IMR-90 (cell line): ENCODE results near the gene RGS16. TPM values are rescaled to one million over a fixed set of nuclear protein-coding genes. Genes with fewer than 3 reads are reported as not detected.

ENCODE experiments used
- ATAC-seq: fragments of 200-7000 bp; cut with Tn5 transposase; 2 replicates; pipeline ENCODE4 v1.9.1; 2020; ENCODE audit warnings: low read depth, mild to moderate bottlenecking, moderate library complexity
- BruUV-seq: library from RNA; stranded (reverse); fragments of 400-500 nt; replicated peaks from 2 replicates; lab custom pipeline; 2021; lab: Mats Ljungman, UMichigan
- CTCF ChIA-PET: fragments of 300-600 bp; formaldehyde crosslinking; extraction: SDS; loops from one replicate; lab custom pipeline; 2021; ENCODE audit warnings: antibody characterized with exemption; lab: Yijun Ruan, JAX
- POLR2A ChIA-PET: fragments of 300-600 bp; sonication (Branson Sonifier 250); formaldehyde crosslinking; loops from one replicate; lab custom pipeline; 2022; ENCODE audit warnings: antibody characterized with exemption; ENCODE audit not compliant: unreplicated experiment; lab: Charles Lee
- DNase-seq: peaks from one replicate; pipeline ENCODE4 v3.0.0; 2013
- H2AFZ ChIP-seq: replicated peaks from 2 replicates; pipeline ENCODE3; 2013; ENCODE audit warnings: low read length, mild to moderate bottlenecking; ENCODE audit not compliant: poor library complexity
- H2AK5ac ChIP-seq: 2 replicates; pipeline ENCODE4 v1.6.1; 2013; ENCODE audit warnings: low read depth, low read length, inconsistent platforms
- H2AK9ac ChIP-seq: replicated peaks from 2 replicates; pipeline ENCODE3; 2013; ENCODE audit warnings: mild to moderate bottlenecking, low read depth, low read length, moderate library complexity; ENCODE audit not compliant: poor library complexity
- H2BK120ac ChIP-seq: 2 replicates; pipeline ENCODE4 v1.6.1; 2013; ENCODE audit warnings: low read depth, low read length, inconsistent platforms
- H2BK15ac ChIP-seq: 3 replicates; pipeline ENCODE4 v1.6.1; 2013; ENCODE audit warnings: low read depth, low read length, inconsistent platforms
- H2BK20ac ChIP-seq: 2 replicates; pipeline ENCODE4 v1.6.1; 2013; ENCODE audit warnings: low read depth, mild to moderate bottlenecking, inconsistent platforms, low read length, moderate library complexity
- H2BK5ac ChIP-seq: 2 replicates; pipeline ENCODE4 v1.6.1; 2013; ENCODE audit warnings: mild to moderate bottlenecking, low read depth, low read length, inconsistent platforms; ENCODE audit not compliant: poor library complexity, severe bottlenecking
- H3K14ac ChIP-seq: replicated peaks from 2 replicates; pipeline ENCODE4 v1.6.1; 2013; ENCODE audit warnings: low read depth, low read length, inconsistent platforms
- H3K18ac ChIP-seq: 2 replicates; pipeline ENCODE4 v1.6.1; 2013; ENCODE audit warnings: low read depth, low read length, control low read depth
- H3K23ac ChIP-seq: 2 replicates; pipeline ENCODE4 v1.6.1; 2013; ENCODE audit warnings: low read depth, low read length, inconsistent platforms
- H3K27ac ChIP-seq: 2 replicates; pipeline ENCODE4 v1.5.1; 2013; ENCODE audit warnings: mild to moderate bottlenecking, control low read depth, low read length; ENCODE audit not compliant: insufficient read depth
- H3K27me3 ChIP-seq: 2 replicates; pipeline ENCODE4 v1.6.1; 2013; ENCODE audit warnings: low read length; ENCODE audit not compliant: control insufficient read depth, insufficient read depth
- H3K36me3 ChIP-seq: 2 replicates; pipeline ENCODE4 v1.6.1; 2013; ENCODE audit warnings: low read length, mixed read lengths; ENCODE audit not compliant: control insufficient read depth, insufficient read depth
- H3K4ac ChIP-seq: 2 replicates; pipeline ENCODE4 v1.6.1; 2013; ENCODE audit warnings: low read depth, low read length, inconsistent platforms
- H3K4me1 ChIP-seq: 2 replicates; pipeline ENCODE4 v1.6.1; 2013; ENCODE audit warnings: low read length, mixed read lengths; ENCODE audit not compliant: control insufficient read depth, insufficient read depth
- H3K4me2 ChIP-seq: 2 replicates; pipeline ENCODE4 v1.6.1; 2013; ENCODE audit warnings: low read depth, mild to moderate bottlenecking, control low read depth, low read length, moderate library complexity
- H3K4me3 ChIP-seq: 2 replicates; pipeline ENCODE4 v1.5.1; 2013; ENCODE audit warnings: low read depth, mild to moderate bottlenecking, control low read depth, low read length, moderate library complexity; ENCODE audit not compliant: insufficient read depth
- H3K56ac ChIP-seq: 2 replicates; pipeline ENCODE4 v1.6.1; 2013; ENCODE audit warnings: low read length, inconsistent platforms; ENCODE audit not compliant: insufficient read depth; ENCODE audit errors: extremely low read depth
- H3K79me1 ChIP-seq, 2 experiments: 2 replicates each; pipeline ENCODE4 v1.6.1; 2013; ENCODE audit warnings: low read length in 2 of 2, inconsistent platforms in 1 of 2, low read depth in 1 of 2
- H3K9ac ChIP-seq: 2 replicates; pipeline ENCODE4 v1.6.1; 2013; ENCODE audit warnings: low read depth, low read length, control low read depth
- H3K9me1 ChIP-seq: 2 replicates; pipeline ENCODE4 v1.6.1; 2013; ENCODE audit warnings: low read length, inconsistent platforms; ENCODE audit not compliant: insufficient read depth
- H3K9me3 ChIP-seq: 2 replicates; pipeline ENCODE4 v1.6.1; 2013; ENCODE audit warnings: low read length; ENCODE audit not compliant: control insufficient read depth, insufficient read depth
- H4K20me1 ChIP-seq: 2 replicates; pipeline ENCODE4 v1.6.1; 2013; ENCODE audit warnings: low read length, inconsistent platforms; ENCODE audit not compliant: insufficient read depth
- H4K5ac ChIP-seq: 2 replicates; pipeline ENCODE4 v1.6.1; 2013; ENCODE audit warnings: mild to moderate bottlenecking, low read depth, low read length, control low read depth
- H4K8ac ChIP-seq, 2 experiments: 2 replicates each; pipeline ENCODE4 v1.6.1; 2013; ENCODE audit warnings: low read depth in 2 of 2, low read length in 2 of 2, control low read depth in 1 of 2, inconsistent platforms in 1 of 2
- H4K91ac ChIP-seq: 2 replicates; pipeline ENCODE4 v1.6.1; 2013; ENCODE audit warnings: low read depth, low read length, inconsistent platforms; ENCODE audit not compliant: insufficient read depth
- BHLHE40 ChIP-seq: fragments of 150-350 bp; IDR thresholded peaks from 2 replicates; pipeline ENCODE4 v1.6.1; 2016; ENCODE audit warnings: mild to moderate bottlenecking, low read depth, low read length
- CEBPB ChIP-seq: IDR thresholded peaks from 2 replicates; pipeline ENCODE4 v1.6.1; 2012; ENCODE audit warnings: low read depth, low read length, improper control_type of control experiment
- CHD1 ChIP-seq: IDR thresholded peaks from 2 replicates; pipeline ENCODE4 v1.6.1; 2012; ENCODE audit warnings: low read depth, low read length, improper control_type of control experiment
- FOS ChIP-seq: fragments of 150-350 bp; IDR thresholded peaks from 2 replicates; pipeline ENCODE4 v1.6.1; 2016; ENCODE audit warnings: low read depth, low read length
- MAFK ChIP-seq: IDR thresholded peaks from 2 replicates; pipeline ENCODE4 v1.6.1; 2012; ENCODE audit warnings: low read depth, low read length, improper control_type of control experiment
- MAZ ChIP-seq: IDR thresholded peaks from 2 replicates; pipeline ENCODE4 v1.6.1; 2012; ENCODE audit warnings: low read depth, mild to moderate bottlenecking, low read length, improper control_type of control experiment, moderate library complexity, borderline replicate concordance
- MXI1 ChIP-seq: IDR thresholded peaks from 2 replicates; pipeline ENCODE4 v1.6.1; 2012; ENCODE audit warnings: low read depth, mild to moderate bottlenecking, low read length, moderate library complexity, borderline replicate concordance
- NFE2L2 ChIP-seq: fragments of 150-350 bp; IDR thresholded peaks from 2 replicates; pipeline ENCODE4 v1.6.1; 2016; ENCODE audit warnings: low read depth, mild to moderate bottlenecking, low read length
- POLR2A ChIP-seq: IDR thresholded peaks from 2 replicates; pipeline ENCODE4 v1.6.1; 2012; ENCODE audit warnings: mild to moderate bottlenecking, low read depth, low read length
- RAD21 ChIP-seq: IDR thresholded peaks from 2 replicates; pipeline ENCODE4 v1.6.1; 2012; ENCODE audit warnings: low read length, improper control_type of control experiment
- RCOR1 ChIP-seq: IDR thresholded peaks from 2 replicates; pipeline ENCODE4 v1.6.1; 2012; ENCODE audit warnings: mild to moderate bottlenecking, low read length, improper control_type of control experiment; ENCODE audit not compliant: insufficient replicate concordance
- RFX5 ChIP-seq: IDR thresholded peaks from 2 replicates; pipeline ENCODE4 v1.8.0; 2012; ENCODE audit warnings: low read depth, mild to moderate bottlenecking, low read length, moderate library complexity
- SMC3 ChIP-seq: fragments of 150-350 bp; IDR thresholded peaks from 2 replicates; pipeline ENCODE4 v1.6.1; 2016; ENCODE audit warnings: low read depth, mild to moderate bottlenecking, antibody characterized with exemption, low read length, moderate library complexity
- WGBS, 2 experiments: methylation state at CpG; one replicate each; pipeline versions ENCODE4 v1.1.5 to v1.1.7; 2013; ENCODE audit warnings: missing lambda C conversion rate in 2 of 2; ENCODE audit not compliant: insufficient read length in 1 of 2; ENCODE audit errors: extremely low coverage in 2 of 2; 5-methylcytosine and 5-hydroxymethylcytosine counted together
- dilution Hi-C: fragments of 300-500 bp; cut with HindIII; formaldehyde crosslinking; loops from one replicate; pipeline ENCODE4 v1.14.3; 2018; ENCODE audit warnings: low sequenced_read_pairs; ENCODE audit not compliant: unreplicated experiment
- in situ Hi-C: fragments of 300-500 bp; cut with MboI; formaldehyde crosslinking; loops from 3 replicates; pipeline ENCODE4 v1.14.3; 2019; ENCODE audit warnings: low sequenced_read_pairs, inconsistent platforms, mixed read lengths
- intact Hi-C: fragments of 100-400 bp; cut with micrococcal nuclease; formaldehyde crosslinking; loops from 2 replicates; pipeline ENCODE4 v1.10.0; 2022
- polyA plus RNA-seq, 3 experiments: library from polyadenylated mRNA; depleted of rRNA; stranded (reverse); fragments of >200 nt; gene quantifications; 2 replicates each; pipeline ENCODE4 v1.2.3, GENCODE V29; 2012; ENCODE audit warnings: low replicate concordance in 1 of 3
- total RNA-seq: library from RNA; depleted of rRNA; stranded (reverse); fragments of >200 nt; gene quantifications from 2 replicates; pipeline ENCODE4 v1.2.3, GENCODE V29; 2012
- TF ChIP-seq, protein P1 (sequence below): fragments of 150-350 bp; IDR thresholded peaks from 2 replicates; pipeline ENCODE4 v1.6.1; 2016; ENCODE audit warnings: low read depth, mild to moderate bottlenecking, low read length, moderate library complexity, borderline replicate concordance
- TF ChIP-seq, protein P2 (sequence below): fragments of 150-350 bp; IDR thresholded peaks from 2 replicates; pipeline ENCODE4 v1.6.1; 2017; ENCODE audit warnings: mild to moderate bottlenecking, antibody characterized with exemption, low read length, low read depth
- TF ChIP-seq, protein P3 (sequence below): conservative IDR thresholded peaks from 2 replicates; pipeline ENCODE4 v1.5.1; 2012; ENCODE audit warnings: mild to moderate bottlenecking, low read depth, low read length, improper control_type of control experiment

Gene RGS16
- total and polyA plus RNA-seq, 2 of the 4 experiments (the other 2 are of a cell fraction) = 0.15 to 0.18 TPM

DNA sequence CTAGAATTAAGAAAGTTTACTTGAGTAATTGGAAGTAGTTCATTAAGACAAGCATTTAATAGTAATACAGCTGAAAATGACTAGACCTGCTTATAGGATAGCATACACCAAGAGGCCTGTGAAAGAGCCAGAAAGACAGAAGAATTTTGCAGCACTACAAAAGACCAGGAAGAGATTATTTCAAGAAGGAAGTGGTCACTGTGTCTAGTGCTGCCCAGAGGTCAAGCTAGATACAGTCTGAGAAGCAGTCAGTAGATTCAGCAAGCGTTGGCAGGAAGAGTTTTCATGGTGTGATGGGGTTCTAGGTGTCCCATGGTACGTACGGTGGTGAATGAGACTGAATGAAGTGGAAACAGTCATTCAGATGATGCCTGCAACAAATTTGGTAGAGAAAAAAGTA lies 48.7 kb upstream of the RGS16 start:
- H2BK15ac ChIP-seq = no peak overlapping the region
- H2BK20ac ChIP-seq = no peak overlapping the region
- no peak overlapping the region for H3K18ac ChIP-seq
- POLR2A ChIA-PET = no interaction called here
- no peak overlapping the region for H3K56ac ChIP-seq
- no peak overlapping the region for H3K14ac ChIP-seq
- no peak overlapping the region for H2BK5ac ChIP-seq
- CTCF ChIA-PET = interaction anchor here (0.6 to 1.0 kb wide), 3 partner anchors 10 to 40 kb away, joined by 3 to 4 read pairs (median 4); no protein-coding TSS in a partner anchor
- H2BK120ac ChIP-seq = no peak overlapping the region
- no peak overlapping the region for H4K8ac ChIP-seq
- no peak overlapping the region for H3K4me2 ChIP-seq
- no peaks in the 10 kb centered on the region for H3K79me1 ChIP-seq
- H3K9me3 ChIP-seq = no peaks in the 10 kb centered on the region
- no peak overlapping the region for H2AK9ac ChIP-seq
- H4K5ac ChIP-seq = no peak overlapping the region
- H3K4ac ChIP-seq = no peak overlapping the region
- no peak overlapping the region for H3K9ac ChIP-seq
- H3K23ac ChIP-seq = no peak overlapping the region
- dilution Hi-C loops = no loop called here
- H3K4me1 ChIP-seq = no peaks in the 10 kb centered on the region
- H3K36me3 ChIP-seq = no peaks in the 10 kb centered on the region
- WGBS, 2 experiments = 40% methylated on average over 3 of the region's 3 CpGs; no CpG with 5 or more reads in 1 of the 2 experiments
- H3K9me1 ChIP-seq = no peaks in the 10 kb centered on the region
- intact Hi-C loops = no loop called here
- H2AK5ac ChIP-seq = no peak overlapping the region
- H3K27me3 ChIP-seq = peaks cover 11% of the 10 kb centered on the region
- TF ChIP-seq RFX5 = no peak
- TF ChIP-seq BHLHE40 = no peak
- TF ChIP-seq MAFK = no peak
- TF ChIP-seq, protein P1, sequence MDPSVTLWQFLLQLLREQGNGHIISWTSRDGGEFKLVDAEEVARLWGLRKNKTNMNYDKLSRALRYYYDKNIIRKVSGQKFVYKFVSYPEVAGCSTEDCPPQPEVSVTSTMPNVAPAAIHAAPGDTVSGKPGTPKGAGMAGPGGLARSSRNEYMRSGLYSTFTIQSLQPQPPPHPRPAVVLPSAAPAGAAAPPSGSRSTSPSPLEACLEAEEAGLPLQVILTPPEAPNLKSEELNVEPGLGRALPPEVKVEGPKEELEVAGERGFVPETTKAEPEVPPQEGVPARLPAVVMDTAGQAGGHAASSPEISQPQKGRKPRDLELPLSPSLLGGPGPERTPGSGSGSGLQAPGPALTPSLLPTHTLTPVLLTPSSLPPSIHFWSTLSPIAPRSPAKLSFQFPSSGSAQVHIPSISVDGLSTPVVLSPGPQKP = no peak
- TF ChIP-seq, protein P2, sequence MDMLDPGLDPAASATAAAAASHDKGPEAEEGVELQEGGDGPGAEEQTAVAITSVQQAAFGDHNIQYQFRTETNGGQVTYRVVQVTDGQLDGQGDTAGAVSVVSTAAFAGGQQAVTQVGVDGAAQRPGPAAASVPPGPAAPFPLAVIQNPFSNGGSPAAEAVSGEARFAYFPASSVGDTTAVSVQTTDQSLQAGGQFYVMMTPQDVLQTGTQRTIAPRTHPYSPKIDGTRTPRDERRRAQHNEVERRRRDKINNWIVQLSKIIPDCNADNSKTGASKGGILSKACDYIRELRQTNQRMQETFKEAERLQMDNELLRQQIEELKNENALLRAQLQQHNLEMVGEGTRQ = no peak
- TF ChIP-seq NFE2L2 = no peak
- TF ChIP-seq RCOR1 = no peak
- no peak for TF ChIP-seq MAZ
- TF ChIP-seq RAD21 = no peak
- TF ChIP-seq, protein P3, sequence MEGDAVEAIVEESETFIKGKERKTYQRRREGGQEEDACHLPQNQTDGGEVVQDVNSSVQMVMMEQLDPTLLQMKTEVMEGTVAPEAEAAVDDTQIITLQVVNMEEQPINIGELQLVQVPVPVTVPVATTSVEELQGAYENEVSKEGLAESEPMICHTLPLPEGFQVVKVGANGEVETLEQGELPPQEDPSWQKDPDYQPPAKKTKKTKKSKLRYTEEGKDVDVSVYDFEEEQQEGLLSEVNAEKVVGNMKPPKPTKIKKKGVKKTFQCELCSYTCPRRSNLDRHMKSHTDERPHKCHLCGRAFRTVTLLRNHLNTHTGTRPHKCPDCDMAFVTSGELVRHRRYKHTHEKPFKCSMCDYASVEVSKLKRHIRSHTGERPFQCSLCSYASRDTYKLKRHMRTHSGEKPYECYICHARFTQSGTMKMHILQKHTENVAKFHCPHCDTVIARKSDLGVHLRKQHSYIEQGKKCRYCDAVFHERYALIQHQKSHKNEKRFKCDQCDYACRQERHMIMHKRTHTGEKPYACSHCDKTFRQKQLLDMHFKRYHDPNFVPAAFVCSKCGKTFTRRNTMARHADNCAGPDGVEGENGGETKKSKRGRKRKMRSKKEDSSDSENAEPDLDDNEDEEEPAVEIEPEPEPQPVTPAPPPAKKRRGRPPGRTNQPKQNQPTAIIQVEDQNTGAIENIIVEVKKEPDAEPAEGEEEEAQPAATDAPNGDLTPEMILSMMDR = no peak
- no peak for TF ChIP-seq SMC3
- no peak for TF ChIP-seq CHD1
- TF ChIP-seq CEBPB = no peak
- no peak for TF ChIP-seq MXI1
- no peak for TF ChIP-seq FOS
- TF ChIP-seq POLR2A = no peak
- no peaks in the 10 kb centered on the region for H4K20me1 ChIP-seq
- no peak overlapping the region for H2AFZ ChIP-seq
- no peak overlapping the region for H3K27ac ChIP-seq
- no peak overlapping the region for H4K91ac ChIP-seq
- in situ Hi-C loops = no loop called here
- no TSS peak for BruUV-seq
- ATAC-seq = no peak
- H3K4me3 ChIP-seq = no peak overlapping the region
- DNase-seq = no peak
